ENCODE measurements around the gene DNAH5. TPM values are rescaled to one million over a fixed set of nuclear protein-coding genes. Genes with fewer than 3 reads are reported as not detected.
A peak's percentile ranks its signal among the peaks of the same experiment; 100 is the strongest.
"Not testable (repeated sequence)": the region's sequence is repeated elsewhere in the genome, so short reads cannot be mapped to it uniquely, and the experiment has no call there.

The DNAH5 gene
- total RNA-seq, 1 donor from 2014 or later, result 1.7 TPM

DNA sequence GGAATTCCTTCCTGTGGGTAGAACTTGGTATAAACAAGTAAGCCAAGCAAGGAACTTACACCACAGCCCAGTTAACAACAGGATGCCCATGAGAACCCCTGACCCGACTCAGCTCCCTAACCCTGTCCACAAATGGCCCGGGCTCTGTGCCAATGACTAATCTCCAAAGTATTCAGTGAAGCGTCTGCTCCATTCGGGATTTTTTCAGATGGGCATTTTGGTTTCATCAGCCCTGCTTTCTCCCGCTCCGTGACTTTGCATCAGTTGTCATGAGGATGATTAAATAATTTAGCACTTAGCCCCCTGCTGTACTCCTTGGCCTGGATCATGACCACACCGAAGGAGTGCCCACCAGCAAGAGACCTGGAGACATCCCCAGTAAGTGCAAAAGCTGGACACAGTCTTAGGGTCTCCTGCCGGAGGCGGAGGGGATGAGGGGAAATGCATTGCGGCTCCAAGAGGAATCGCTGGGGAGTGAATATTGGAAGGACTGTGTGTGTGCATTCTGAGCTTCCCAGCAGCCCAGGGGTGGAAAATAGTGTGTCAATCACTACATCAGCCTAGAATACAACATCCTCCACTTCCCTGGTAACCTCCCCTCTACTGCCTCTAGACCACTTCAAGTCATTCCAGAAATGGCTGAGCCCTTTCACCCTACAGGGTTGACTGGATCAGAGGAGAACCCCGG lies 41.4 kb upstream of the DNAH5 start:
- H3K4me3 ChIP-seq (ENCODE audit: low read depth, low read length), result no peak overlapping the region
- TF ChIP-seq, protein P1, sequence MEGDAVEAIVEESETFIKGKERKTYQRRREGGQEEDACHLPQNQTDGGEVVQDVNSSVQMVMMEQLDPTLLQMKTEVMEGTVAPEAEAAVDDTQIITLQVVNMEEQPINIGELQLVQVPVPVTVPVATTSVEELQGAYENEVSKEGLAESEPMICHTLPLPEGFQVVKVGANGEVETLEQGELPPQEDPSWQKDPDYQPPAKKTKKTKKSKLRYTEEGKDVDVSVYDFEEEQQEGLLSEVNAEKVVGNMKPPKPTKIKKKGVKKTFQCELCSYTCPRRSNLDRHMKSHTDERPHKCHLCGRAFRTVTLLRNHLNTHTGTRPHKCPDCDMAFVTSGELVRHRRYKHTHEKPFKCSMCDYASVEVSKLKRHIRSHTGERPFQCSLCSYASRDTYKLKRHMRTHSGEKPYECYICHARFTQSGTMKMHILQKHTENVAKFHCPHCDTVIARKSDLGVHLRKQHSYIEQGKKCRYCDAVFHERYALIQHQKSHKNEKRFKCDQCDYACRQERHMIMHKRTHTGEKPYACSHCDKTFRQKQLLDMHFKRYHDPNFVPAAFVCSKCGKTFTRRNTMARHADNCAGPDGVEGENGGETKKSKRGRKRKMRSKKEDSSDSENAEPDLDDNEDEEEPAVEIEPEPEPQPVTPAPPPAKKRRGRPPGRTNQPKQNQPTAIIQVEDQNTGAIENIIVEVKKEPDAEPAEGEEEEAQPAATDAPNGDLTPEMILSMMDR (conservative IDR thresholded peaks at IDR 0.05; ENCODE audit: low read depth, low read length), result no peak
- DNase-seq (ENCODE audit: low read depth), result peak; percentile 92

GRCh38 chr5:13984888-13985287 lies 40.4 kb upstream of the DNAH5 start:
- not testable (repeated sequence) for H3K4me3 ChIP-seq (ENCODE audit: low read depth, low read length); DNase-seq (ENCODE audit: low read depth)

GRCh38 chr5:13976867-13977830 lies 32.7 kb upstream of the DNAH5 start:
- H3K4me3 ChIP-seq (ENCODE audit: low read depth, low read length), result no peak overlapping the region
- TF ChIP-seq, protein P1 (conservative IDR thresholded peaks at IDR 0.05; ENCODE audit: low read depth, low read length), result peak; percentile 73
- no peak for DNase-seq (ENCODE audit: low read depth)

DNA sequence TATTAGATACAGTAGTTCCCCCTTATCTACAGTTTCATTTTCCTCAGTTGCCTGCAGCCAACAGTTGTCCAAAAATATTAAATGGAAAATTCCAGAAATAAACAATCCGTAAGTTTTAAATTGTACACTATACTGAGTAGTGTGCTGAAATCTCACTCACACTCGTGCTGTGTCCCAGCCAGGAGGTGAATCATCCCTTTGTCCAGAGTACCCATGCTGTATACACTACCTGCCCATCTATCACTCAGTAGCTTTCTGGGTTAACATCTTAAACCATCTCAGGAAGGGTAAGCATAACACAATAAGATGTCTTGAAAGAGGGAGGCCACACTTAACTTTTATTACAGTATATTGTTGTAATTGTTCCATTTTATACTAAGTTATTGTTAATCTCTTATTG lies 31.7 kb upstream of the DNAH5 start:
- no peak for DNase-seq (ENCODE audit: low read depth)
- TF ChIP-seq, protein P1 (conservative IDR thresholded peaks at IDR 0.05; ENCODE audit: low read depth, low read length), result no peak

DNA sequence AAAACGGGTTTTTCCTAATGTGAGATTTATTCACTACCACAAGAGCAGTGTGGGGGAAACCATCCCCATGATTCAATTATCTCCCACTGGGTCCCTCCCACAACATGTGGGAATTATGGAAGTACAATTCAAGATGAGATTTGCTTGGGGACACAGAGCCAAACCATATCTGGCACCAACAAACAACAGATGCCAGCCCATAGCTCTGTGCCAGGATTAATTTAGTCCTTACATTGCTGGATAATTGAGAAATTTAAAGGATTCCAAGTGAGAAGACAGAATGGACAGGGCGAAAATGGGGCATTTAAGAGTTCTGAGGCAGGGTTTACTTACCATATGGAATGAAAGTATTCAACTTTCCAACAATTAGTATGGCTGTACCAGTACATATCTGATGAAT lies 30.8 kb upstream of the DNAH5 start:
- DNase-seq (ENCODE audit: low read depth), result no peak
- TF ChIP-seq, protein P1 (conservative IDR thresholded peaks at IDR 0.05; ENCODE audit: low read depth, low read length), result no peak
- H3K4me3 ChIP-seq (ENCODE audit: low read depth, low read length), result no peak overlapping the region

More for the DNA sequence above, 31.7 kb upstream of the DNAH5 start:
- H3K4me3 ChIP-seq (ENCODE audit: low read depth, low read length), result no peak overlapping the region

GRCh38 chr5:13973724-13974123 lies 29.2 kb upstream of the DNAH5 start:
- TF ChIP-seq, protein P1 (conservative IDR thresholded peaks at IDR 0.05; ENCODE audit: low read depth, low read length), result no peak
- no peak for DNase-seq (ENCODE audit: low read depth)

GRCh38 chr5:13972029-13972428 lies 27.5 kb upstream of the DNAH5 start:
- DNase-seq (ENCODE audit: low read depth), result no peak

More at GRCh38 chr5:13973724-13974123, 29.2 kb upstream of the DNAH5 start:
- H3K4me3 ChIP-seq (ENCODE audit: low read depth, low read length), result no peak overlapping the region

More at GRCh38 chr5:13972029-13972428, 27.5 kb upstream of the DNAH5 start:
- TF ChIP-seq, protein P1 (conservative IDR thresholded peaks at IDR 0.05; ENCODE audit: low read depth, low read length), result no peak
- H3K4me3 ChIP-seq (ENCODE audit: low read depth, low read length), result no peak overlapping the region
